GM18867 (cell line): ENCODE data around the gene CEBPZOS.
"Not testable (repeated sequence)": the region's sequence is repeated elsewhere in the genome, so short reads cannot be mapped to it uniquely, and the experiment has no call there.

Experiments
- ATAC-seq: cut with Tn5 transposase; IDR thresholded peaks from one replicate; pipeline ENCODE4 v1.9.1; 2021; ENCODE audit warnings: mild to moderate bottlenecking, moderate library complexity; ENCODE audit not compliant: unreplicated experiment

Gene CEBPZOS

GRCh38 chr2:37190290-37190689 is 6.0 kb upstream of the CEBPZOS start:
- ATAC-seq = no peak

- no peak for ATAC-seq
Observed at GRCh38 chr2:37191253-37191652, 5.0 kb upstream of the CEBPZOS start.

- no peak for ATAC-seq
Observed at GRCh38 chr2:37191747-37192146, 4.5 kb upstream of the CEBPZOS start.

- no peak for ATAC-seq
Observed at GRCh38 chr2:37192551-37192950, 3.7 kb upstream of the CEBPZOS start.

GRCh38 chr2:37195862-37196319 is 405 bp upstream of the CEBPZOS start:
- ATAC-seq = not testable (repeated sequence)

GRCh38 chr2:37198681-37199065 is 2.4 kb downstream of the CEBPZOS start:
- no peak for ATAC-seq

- ATAC-seq = no peak
Observed at GRCh38 chr2:37201208-37201607, 4.9 kb downstream of the CEBPZOS start.

- no peak for ATAC-seq
Observed at GRCh38 chr2:37201766-37202165, 5.5 kb downstream of the CEBPZOS start.

- no peak for ATAC-seq
Observed at GRCh38 chr2:37203708-37204107, 7.4 kb downstream of the CEBPZOS start.

- ATAC-seq = not testable (repeated sequence)
Observed at GRCh38 chr2:37205071-37205661, 8.9 kb downstream of the CEBPZOS start.

- no peak for ATAC-seq
Observed at GRCh38 chr2:37205689-37206341, 9.5 kb downstream of the CEBPZOS start.

- not testable (repeated sequence) for ATAC-seq
Observed at GRCh38 chr2:37206760-37207159, 10.5 kb downstream of the CEBPZOS start.

- ATAC-seq = no peak
Observed at GRCh38 chr2:37211212-37211611, 14.9 kb downstream of the CEBPZOS start.

GRCh38 chr2:37211939-37212338 is 15.6 kb downstream of the CEBPZOS start:
- no peak for ATAC-seq

GRCh38 chr2:37215250-37215649 is 19.0 kb downstream of the CEBPZOS start:
- ATAC-seq = no peak

GRCh38 chr2:37219046-37219445 is 22.8 kb downstream of the CEBPZOS start:
- no peak for ATAC-seq

- no peak for ATAC-seq
Observed at GRCh38 chr2:37223131-37223530, 26.8 kb downstream of the CEBPZOS start.

GRCh38 chr2:37224063-37224462 is 27.8 kb downstream of the CEBPZOS start:
- no peak for ATAC-seq

- ATAC-seq = not testable (repeated sequence)
Observed at GRCh38 chr2:37225129-37225528, 28.8 kb downstream of the CEBPZOS start.

- ATAC-seq = no peak
Observed at GRCh38 chr2:37226863-37227262, 30.6 kb downstream of the CEBPZOS start.

GRCh38 chr2:37228788-37229187 is 32.5 kb downstream of the CEBPZOS start:
- ATAC-seq = no peak

GRCh38 chr2:37230581-37230980 is 34.3 kb downstream of the CEBPZOS start:
- ATAC-seq = no peak
